BE2C (cell line): ENCODE data around the gene LRRC57.
A peak's percentile ranks its signal among the peaks of the same experiment; 100 is the strongest.

Source experiments
- DNase-seq: peaks from one replicate; pipeline ENCODE4 v3.0.0-alpha.2; 2020
- H3K27me3 ChIP-seq: fragments of 250-450 bp; sonication (Bioruptor Pico); 2 replicates; pipeline ENCODE4 v1.5.1; 2020; ENCODE audit warnings: mild to moderate bottlenecking
- H3K36me3 ChIP-seq: fragments of 250-450 bp; sonication (Bioruptor Pico); 2 replicates; pipeline ENCODE4 v1.5.1; 2020; ENCODE audit warnings: mild to moderate bottlenecking
- H3K4me1 ChIP-seq: fragments of 250-450 bp; sonication (Bioruptor Pico); 2 replicates; pipeline ENCODE4 v1.5.1; 2020
- H3K4me3 ChIP-seq: 2 replicates; pipeline ENCODE4 v1.5.1; 2011; ENCODE audit warnings: low read depth, low read length
- H3K9me3 ChIP-seq: fragments of 250-450 bp; sonication (Bioruptor Pico); 2 replicates; pipeline ENCODE4 v1.5.1; 2020
- TF ChIP-seq, protein P1 (sequence below): IDR thresholded peaks from 2 replicates; pipeline ENCODE4 v1.5.1; 2012; ENCODE audit warnings: mild to moderate bottlenecking, low read depth, low read length

The LRRC57 gene

GRCh38 chr15:42591238-42591934 is 42.8 kb upstream of the LRRC57 start:
- Histone ChIP-seq H3K9me3 (no peaks in the 10 kb centered on the region), H3K4me1 (peaks cover 5% of the 10 kb centered on the region; the same call in 1 of the 2 replicates), H3K36me3 (peaks cover 3% of the 10 kb centered on the region), H3K27me3 (no peaks in the 10 kb centered on the region), H3K4me3 (no peak overlapping the region)
- no peak for DNase-seq
- TF ChIP-seq, protein P1, sequence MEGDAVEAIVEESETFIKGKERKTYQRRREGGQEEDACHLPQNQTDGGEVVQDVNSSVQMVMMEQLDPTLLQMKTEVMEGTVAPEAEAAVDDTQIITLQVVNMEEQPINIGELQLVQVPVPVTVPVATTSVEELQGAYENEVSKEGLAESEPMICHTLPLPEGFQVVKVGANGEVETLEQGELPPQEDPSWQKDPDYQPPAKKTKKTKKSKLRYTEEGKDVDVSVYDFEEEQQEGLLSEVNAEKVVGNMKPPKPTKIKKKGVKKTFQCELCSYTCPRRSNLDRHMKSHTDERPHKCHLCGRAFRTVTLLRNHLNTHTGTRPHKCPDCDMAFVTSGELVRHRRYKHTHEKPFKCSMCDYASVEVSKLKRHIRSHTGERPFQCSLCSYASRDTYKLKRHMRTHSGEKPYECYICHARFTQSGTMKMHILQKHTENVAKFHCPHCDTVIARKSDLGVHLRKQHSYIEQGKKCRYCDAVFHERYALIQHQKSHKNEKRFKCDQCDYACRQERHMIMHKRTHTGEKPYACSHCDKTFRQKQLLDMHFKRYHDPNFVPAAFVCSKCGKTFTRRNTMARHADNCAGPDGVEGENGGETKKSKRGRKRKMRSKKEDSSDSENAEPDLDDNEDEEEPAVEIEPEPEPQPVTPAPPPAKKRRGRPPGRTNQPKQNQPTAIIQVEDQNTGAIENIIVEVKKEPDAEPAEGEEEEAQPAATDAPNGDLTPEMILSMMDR, result peak; percentile 36

GRCh38 chr15:42590619-42591237 is 42.1 kb upstream of the LRRC57 start:
- DNase-seq, result no peak
- no peaks in the 10 kb centered on the region for H3K27me3 ChIP-seq
- H3K4me1 ChIP-seq, result peaks cover 5% of the 10 kb centered on the region; the same call in 1 of the 2 replicates
- TF ChIP-seq, protein P1, result no peak
- H3K4me3 ChIP-seq, result no peak overlapping the region
- no peaks in the 10 kb centered on the region for H3K9me3 ChIP-seq
- H3K36me3 ChIP-seq, result peaks cover 3% of the 10 kb centered on the region

GRCh38 chr15:42584031-42584765 is 35.6 kb upstream of the LRRC57 start:
- no peak for DNase-seq
- no peaks in the 10 kb centered on the region for H3K27me3 ChIP-seq
- TF ChIP-seq, protein P1, result no peak
- no peaks in the 10 kb centered on the region for H3K9me3 ChIP-seq
- H3K36me3 ChIP-seq, result no peaks in the 10 kb centered on the region; the same call in none of the 2 replicates
- H3K4me3 ChIP-seq, result no peak overlapping the region
- H3K4me1 ChIP-seq, result peaks cover 23% of the 10 kb centered on the region

- H3K36me3 ChIP-seq, result no peaks in the 10 kb centered on the region; the same call in none of the 2 replicates
- H3K4me1 ChIP-seq, result peaks cover 23% of the 10 kb centered on the region
- no peaks in the 10 kb centered on the region for H3K9me3 ChIP-seq
- TF ChIP-seq, protein P1, result no peak
- H3K27me3 ChIP-seq, result no peaks in the 10 kb centered on the region
- no peak overlapping the region for H3K4me3 ChIP-seq
- DNase-seq, result no peak
Measured at GRCh38 chr15:42582569-42583375, 34.2 kb upstream of the LRRC57 start.

GRCh38 chr15:42581272-42581730 is 32.7 kb upstream of the LRRC57 start:
- TF ChIP-seq, protein P1, result no peak
- H3K36me3 ChIP-seq, result no peaks in the 10 kb centered on the region; the same call in 1 of the 2 replicates
- H3K27me3 ChIP-seq, result no peaks in the 10 kb centered on the region
- DNase-seq, result peak; percentile 92
- H3K9me3 ChIP-seq, result no peaks in the 10 kb centered on the region
- peak overlapping the region; percentile 56 for H3K4me3 ChIP-seq
- peaks cover 23% of the 10 kb centered on the region for H3K4me1 ChIP-seq
